Neutrophil (primary cell): ENCODE results near the gene PDE6B.
"Not testable (repeated sequence)": the region's sequence is repeated elsewhere in the genome, so short reads cannot be mapped to it uniquely, and the experiment has no call there.

Experiments used
- H3K27ac ChIP-seq: fragments of 200-600 bp; sonication (generic); 2 replicates; pipeline ENCODE4 v1.5.1; 2016; ENCODE audit warnings: mild to moderate bottlenecking, moderate library complexity
- H3K27me3 ChIP-seq: fragments of 200-600 bp; sonication (generic); 2 replicates; pipeline ENCODE4 v1.6.0; 2016; ENCODE audit warnings: mild to moderate bottlenecking
- H3K36me3 ChIP-seq: fragments of 200-600 bp; sonication (generic); 2 replicates; pipeline ENCODE4 v1.5.1; 2017
- H3K4me1 ChIP-seq, 2 experiments: fragments of 200-600 bp in 1 of 2; sonication (generic) in 1 of 2; 1 replicate in 1 of 2; 2 replicates in 1 of 2; pipeline versions ENCODE4 v1.5.1 to v1.6.1; 2013 to 2016; ENCODE audit warnings: low read depth in 1 of 2, low read length in 1 of 2, mild to moderate bottlenecking in 1 of 2, moderate library complexity in 1 of 2; ENCODE audit not compliant: control insufficient read depth in 1 of 2, insufficient read depth in 1 of 2
- H3K4me3 ChIP-seq, 2 experiments: fragments of 200-600 bp in 1 of 2; sonication (generic) in 1 of 2; 1 replicate in 1 of 2; 2 replicates in 1 of 2; pipeline ENCODE4 v1.5.1; 2013 to 2016; ENCODE audit warnings: low read depth in 1 of 2, low read length in 1 of 2, mild to moderate bottlenecking in 1 of 2, moderate library complexity in 1 of 2
- H3K9me3 ChIP-seq: fragments of 200-600 bp; sonication (generic); 2 replicates; pipeline ENCODE4 v1.5.1; 2016
- CTCF ChIP-seq: fragments of 200-600 bp; sonication (generic); IDR thresholded peaks from 2 replicates; pipeline ENCODE4 v1.5.1; 2016; ENCODE audit warnings: antibody characterized with exemption

PDE6B gene

GRCh38 chr4:702618-703048, 77.3 kb downstream of the PDE6B start:
- H3K4me3 ChIP-seq = no peak overlapping the region
- no peak overlapping the region for H3K27ac ChIP-seq
- H3K9me3 ChIP-seq = no peaks in the 10 kb centered on the region
- peaks cover 36 to 53% of the 10 kb centered on the region in 2 experiments for H3K4me1 ChIP-seq
- H3K27me3 ChIP-seq = no peaks in the 10 kb centered on the region
- no peaks in the 10 kb centered on the region for H3K36me3 ChIP-seq
- no peak for TF ChIP-seq CTCF

GRCh38 chr4:703336-704197, 78.2 kb downstream of the PDE6B start:
- no peaks in the 10 kb centered on the region for H3K9me3 ChIP-seq
- no peaks in the 10 kb centered on the region for H3K27me3 ChIP-seq
- H3K27ac ChIP-seq = no peak overlapping the region
- H3K36me3 ChIP-seq = no peaks in the 10 kb centered on the region
- TF ChIP-seq CTCF = no peak
- peaks cover 43 to 61% of the 10 kb centered on the region in 2 experiments for H3K4me1 ChIP-seq
- H3K4me3 ChIP-seq = no peak overlapping the region

- Histone ChIP-seq H3K4me1 (peaks cover 43 to 61% of the 10 kb centered on the region in 2 experiments), H3K27ac (peak overlapping the region; percentile 86), H3K27me3 (no peaks in the 10 kb centered on the region), H3K4me3 (peak overlapping the region; percentile 77 to 97), H3K36me3 (no peaks in the 10 kb centered on the region), H3K9me3 (no peaks in the 10 kb centered on the region)
- TF ChIP-seq CTCF = no peak
Observed at GRCh38 chr4:704198-704891, 79.0 kb downstream of the PDE6B start.

- Histone ChIP-seq H3K4me3 (peak overlapping the region; percentile 77 to 97), H3K27me3 (no peaks in the 10 kb centered on the region), H3K4me1 (peaks cover 43 to 61% of the 10 kb centered on the region in 2 experiments), H3K27ac (peak overlapping the region; percentile 86), H3K36me3 (no peaks in the 10 kb centered on the region), H3K9me3 (no peaks in the 10 kb centered on the region)
- TF ChIP-seq CTCF = no peak
Observed at GRCh38 chr4:704971-705277, 79.6 kb downstream of the PDE6B start.

- no peaks in the 10 kb centered on the region for H3K9me3 ChIP-seq
- no peaks in the 10 kb centered on the region for H3K36me3 ChIP-seq
- peak within 1 kb of the TSS; percentile 77 to 97 for H3K4me3 ChIP-seq
- H3K4me1 ChIP-seq = peaks cover 47 to 63% of the 10 kb centered on the region in 2 experiments
- TF ChIP-seq CTCF = no peak
- peak within 1 kb of the TSS; percentile 86 for H3K27ac ChIP-seq
- no peaks in the 10 kb centered on the region for H3K27me3 ChIP-seq
Observed at GRCh38 chr4:705278-706082, 80.1 kb downstream of the PDE6B start, which contains the start of gene PCGF3. TSS of gene PCGF3 (plus strand) at chr4:705832. CDS start at chr4:733681, 27,849 bp downstream.

- not testable (repeated sequence) for H3K36me3 ChIP-seq, H3K27me3 ChIP-seq, H3K9me3 ChIP-seq
- peaks cover 54 to 69% of the 10 kb centered on the region in 2 experiments for H3K4me1 ChIP-seq
- peak overlapping the region; percentile 77 to 97 for H3K4me3 ChIP-seq
- peak overlapping the region; percentile 86 for H3K27ac ChIP-seq
Observed at GRCh38 chr4:706083-706633, 80.8 kb downstream of the PDE6B start.
